H1 (cell line): ENCODE results near the gene PELI2. TPM values are rescaled to one million over a fixed set of nuclear protein-coding genes. Genes with fewer than 3 reads are reported as not detected.

ENCODE experiments used
- CTCF ChIA-PET: fragments of 300-600 bp; sonication (Branson Sonifier 250); formaldehyde crosslinking; loops from one replicate; lab custom pipeline; 2021; ENCODE audit not compliant: partially characterized antibody; lab: Charles Lee
- POLR2A ChIA-PET: fragments of 300-600 bp; sonication (Branson Sonifier 250); formaldehyde crosslinking; loops from one replicate; lab custom pipeline; 2021; ENCODE audit warnings: inconsistent platforms; ENCODE audit not compliant: partially characterized antibody; lab: Charles Lee
- DNase-seq, 2 experiments: peaks; one replicate each; pipeline versions ENCODE4 v3.0.0 to v3.0.0-alpha.2; 2010 to 2022; ENCODE audit warnings: low spot score in 2 of 2, low read depth in 1 of 2, mixed read lengths in 1 of 2
- FAIRE-seq: peaks from 2 replicates; lab custom pipeline; 2011; peaks lifted over from hg19 to GRCh38; lab: Jason Lieb, UNC
- H2AFZ ChIP-seq: 2 replicates; pipeline ENCODE4 v1.8.1; 2012; ENCODE audit warnings: low read length, inconsistent platforms
- H2AK5ac ChIP-seq: 2 replicates; pipeline ENCODE4 v1.6.1; 2013; ENCODE audit warnings: low read depth, low read length
- H2BK120ac ChIP-seq: replicated peaks from 2 replicates; pipeline ENCODE3; 2013; ENCODE audit warnings: low read depth, low read length, inconsistent platforms
- H2BK12ac ChIP-seq: 2 replicates; pipeline ENCODE4 v1.6.1; 2013; ENCODE audit warnings: low read depth, low read length
- H2BK15ac ChIP-seq: 2 replicates; pipeline ENCODE4 v1.6.1; 2013; ENCODE audit warnings: low read length
- H2BK20ac ChIP-seq: 2 replicates; pipeline ENCODE4 v1.6.1; 2013; ENCODE audit warnings: low read length
- H2BK5ac ChIP-seq: 2 replicates; pipeline ENCODE4 v1.6.1; 2013; ENCODE audit warnings: low read depth, low read length
- H3K14ac ChIP-seq: 2 replicates; pipeline ENCODE4 v1.6.1; 2013; ENCODE audit warnings: inconsistent platforms; ENCODE audit not compliant: insufficient read length
- H3K18ac ChIP-seq: 2 replicates; pipeline ENCODE4 v1.6.1; 2013; ENCODE audit warnings: low read length; ENCODE audit errors: extremely low read depth
- H3K23ac ChIP-seq: 2 replicates; pipeline ENCODE4 v1.6.1; 2013; ENCODE audit warnings: inconsistent platforms; ENCODE audit not compliant: insufficient read length
- H3K23me2 ChIP-seq: 2 replicates; pipeline ENCODE4 v1.6.1; 2013; ENCODE audit warnings: low read depth, low read length
- H3K27ac ChIP-seq: 2 replicates; pipeline ENCODE4 v1.6.1; 2011; ENCODE audit warnings: low read depth, low read length, inconsistent platforms
- H3K27me3 ChIP-seq, 4 experiments: replicated peaks in 1 of 4; 1 replicate in 1 of 4; 2 replicates in 3 of 4; pipeline versions ENCODE4 v1.6.1 to v1.8.1; 2011 to 2013; ENCODE audit warnings: low read length in 3 of 4, mild to moderate bottlenecking in 3 of 4, inconsistent platforms in 2 of 4, mixed read lengths in 2 of 4, moderate library complexity in 1 of 4; ENCODE audit not compliant: control insufficient read depth in 3 of 4, insufficient read depth in 3 of 4; ENCODE audit errors: extremely low read depth in 1 of 4
- H3K36me3 ChIP-seq, 4 experiments: 2 replicates each; pipeline versions ENCODE4 v1.6.1 to v1.8.1; 2011 to 2013; ENCODE audit warnings: mild to moderate bottlenecking in 4 of 4, low read length in 3 of 4, moderate library complexity in 2 of 4, control low read depth in 1 of 4, inconsistent platforms in 1 of 4; ENCODE audit not compliant: insufficient read depth in 4 of 4, control insufficient read depth in 2 of 4
- H3K4ac ChIP-seq: replicated peaks from 2 replicates; pipeline ENCODE3; 2013; ENCODE audit warnings: low read length, low read depth, mixed read lengths, inconsistent platforms; ENCODE audit not compliant: insufficient read length
- H3K4me1 ChIP-seq, 4 experiments: replicated peaks in 1 of 4; 1 replicate in 1 of 4; 2 replicates in 3 of 4; pipeline versions ENCODE4 v1.6.1 to v1.8.1; 2011 to 2013; ENCODE audit warnings: low read length in 3 of 4, inconsistent platforms in 2 of 4, mixed read lengths in 1 of 4; ENCODE audit not compliant: insufficient read depth in 4 of 4, control insufficient read depth in 3 of 4
- H3K4me2 ChIP-seq, 2 experiments: 2 replicates each; pipeline versions ENCODE4 v1.6.1 to v1.8.1; 2011 to 2013; ENCODE audit warnings: low read depth in 2 of 2, low read length in 2 of 2, control low read depth in 1 of 2, inconsistent platforms in 1 of 2, mild to moderate bottlenecking in 1 of 2; ENCODE audit not compliant: insufficient read depth in 1 of 2
- H3K4me3 ChIP-seq, 4 experiments: fragments of 200-600, 300-600 bp in 1 of 4; sonication (generic), shearing (Covaris generic), sonication (Bioruptor Twin) in 1 of 4; 2 replicates each; pipeline versions ENCODE4 v1.5.1 to v1.8.1; 2011 to 2016; ENCODE audit warnings: low read length in 4 of 4, low read depth in 3 of 4, control low read depth in 2 of 4, inconsistent platforms in 2 of 4, mild to moderate bottlenecking in 2 of 4, mixed read lengths in 1 of 4, moderate library complexity in 1 of 4; ENCODE audit not compliant: insufficient read depth in 2 of 4; ENCODE audit errors: extremely low read depth in 1 of 4
- H3K56ac ChIP-seq: replicated peaks from 2 replicates; pipeline ENCODE3; 2013; ENCODE audit warnings: low read depth, mild to moderate bottlenecking, mixed read lengths, low read length, inconsistent platforms; ENCODE audit not compliant: insufficient read length
- H3K79me1 ChIP-seq: 2 replicates; pipeline ENCODE4 v1.6.1; 2013; ENCODE audit warnings: low read depth, low read length, control low read depth
- H3K79me2 ChIP-seq, 2 experiments: 2 replicates each; pipeline versions ENCODE4 v1.6.1 to v1.8.1; 2012 to 2013; ENCODE audit warnings: low read length in 2 of 2, mild to moderate bottlenecking in 2 of 2, inconsistent platforms in 1 of 2; ENCODE audit not compliant: insufficient read depth in 2 of 2, control insufficient read depth in 1 of 2
- H3K9ac ChIP-seq, 4 experiments: replicated peaks in 1 of 4; 1 replicate in 1 of 4; 2 replicates in 3 of 4; pipeline versions ENCODE4 v1.6.1 to v1.8.1; 2011 to 2013; ENCODE audit warnings: low read depth in 3 of 4, low read length in 3 of 4, control low read depth in 2 of 4, mild to moderate bottlenecking in 2 of 4, moderate library complexity in 2 of 4, inconsistent platforms in 1 of 4; ENCODE audit errors: extremely low read depth in 1 of 4
- H3K9me3 ChIP-seq, 2 experiments: 2 replicates each; pipeline versions ENCODE4 v1.6.1 to v1.8.1; 2012 to 2013; ENCODE audit warnings: mild to moderate bottlenecking in 2 of 2, moderate library complexity in 2 of 2, control low read depth in 1 of 2, inconsistent platforms in 1 of 2, low read depth in 1 of 2, low read length in 1 of 2, mixed read lengths in 1 of 2; ENCODE audit not compliant: insufficient read depth in 2 of 2
- H4K20me1 ChIP-seq, 2 experiments: replicated peaks in 1 of 2; 2 replicates each; pipeline versions ENCODE3 to v1.8.1; 2011 to 2013; ENCODE audit warnings: inconsistent platforms in 2 of 2, low read length in 2 of 2, mild to moderate bottlenecking in 1 of 2; ENCODE audit not compliant: insufficient read depth in 2 of 2, control insufficient read depth in 1 of 2
- H4K5ac ChIP-seq: 2 replicates; pipeline ENCODE4 v1.6.1; 2013; ENCODE audit warnings: low read length, low read depth, mixed read lengths, inconsistent platforms; ENCODE audit not compliant: insufficient read length
- H4K8ac ChIP-seq: 2 replicates; pipeline ENCODE4 v1.8.0; 2013; ENCODE audit warnings: mild to moderate bottlenecking, moderate library complexity, low read length, inconsistent platforms; ENCODE audit not compliant: insufficient read depth; ENCODE audit errors: extremely low read depth
- H4K91ac ChIP-seq: replicated peaks from 2 replicates; pipeline ENCODE3; 2013; ENCODE audit warnings: low read length, mixed read lengths, inconsistent platforms; ENCODE audit not compliant: insufficient read length
- BACH1 ChIP-seq: IDR thresholded peaks from 2 replicates; pipeline ENCODE4 v1.6.1; 2012; ENCODE audit warnings: low read length, improper control_type of control experiment
- CBX8 ChIP-seq: fragments of 300-800, 300-1000 bp; sonication (generic); IDR thresholded peaks from 2 replicates; pipeline ENCODE4 v1.7.1; 2016; ENCODE audit warnings: low read depth, low read length, borderline replicate concordance
- FOSL1 ChIP-seq: IDR thresholded peaks from 2 replicates; pipeline ENCODE4 v1.6.1; 2011; ENCODE audit warnings: mild to moderate bottlenecking, low read depth, low read length, moderate library complexity; ENCODE audit not compliant: insufficient read depth
- GTF2F1 ChIP-seq: IDR thresholded peaks from 2 replicates; pipeline ENCODE4 v1.6.1; 2012; ENCODE audit warnings: low read depth, low read length, improper control_type of control experiment, borderline replicate concordance
- HDAC2 ChIP-seq, 2 experiments: fragments of 300-600 bp in 1 of 2; sonication (generic) in 1 of 2; IDR thresholded peaks; 2 replicates each; pipeline ENCODE4 v1.6.1; 2011 to 2012; ENCODE audit warnings: low read depth in 2 of 2, low read length in 2 of 2, mild to moderate bottlenecking in 2 of 2, moderate library complexity in 2 of 2, borderline replicate concordance in 1 of 2, inconsistent platforms in 1 of 2
- SUZ12 ChIP-seq: fragments of 200-600 bp; sonication (generic); IDR thresholded peaks from 2 replicates; pipeline ENCODE4 v1.6.1; 2012; ENCODE audit warnings: mild to moderate bottlenecking, inconsistent platforms, low read length, moderate library complexity, mixed read lengths
- TAF1 ChIP-seq: IDR thresholded peaks from 2 replicates; pipeline ENCODE4 v1.6.1; 2011; ENCODE audit warnings: mild to moderate bottlenecking, low read depth, low read length
- WGBS, 2 experiments: shearing (Covaris generic) in 1 of 2; methylation state at CpG; one replicate each; pipeline versions ENCODE4 v1.1.6 to v1.1.7; 2013 to 2015; ENCODE audit warnings: low lambda C conversion rate in 2 of 2, mixed read lengths in 2 of 2, inconsistent platforms in 1 of 2, low coverage in 1 of 2, missing lambda C conversion rate in 1 of 2; ENCODE audit not compliant: insufficient replicate concordance in 2 of 2, insufficient coverage in 1 of 2, insufficient read length in 1 of 2; ENCODE audit errors: extremely low coverage in 1 of 2, missing lambda C conversion rate in 1 of 2; 5-methylcytosine and 5-hydroxymethylcytosine counted together
- polyA plus RNA-seq, 7 experiments: library from polyadenylated mRNA; depleted of rRNA in 3 of 7; stranded (reverse) in 5 of 7; unstranded in 2 of 7; fragments of >200 nt in 5 of 7; fragments of 200-250 nt in 2 of 7; gene quantifications; 1 replicate in 5 of 7; 2 replicates in 1 of 7; 4 replicates in 1 of 7; pipeline versions ENCODE4 v1.2.1 to v1.2.3, GENCODE V29; 2011 to 2013; ENCODE audit warnings: missing spikeins in 2 of 7, mixed read lengths in 2 of 7
- total RNA-seq: library from RNA; stranded (reverse); fragmentation: NEBNext Ultra II Directional; extraction: Animal tissue kit (Norgen Biotek cat#: 25700); gene quantifications from 2 replicates; pipeline ENCODE4 v1.2.1, GENCODE V29; 2021

Gene PELI2
- total and polyA plus RNA-seq, 2 of the 8 experiments (the other 6 are each of a cell fraction or from before 2014, with no cell fraction given) = 14.6 to 25.7 TPM

- FAIRE-seq = no peak
- H3K79me1 ChIP-seq = no peaks in the 10 kb centered on the region
- no peak overlapping the region for H2AK5ac ChIP-seq
- H3K4ac ChIP-seq = no peak overlapping the region
- no peak overlapping the region for H2BK15ac ChIP-seq
- H3K56ac ChIP-seq = no peak overlapping the region
- no peak overlapping the region for H4K91ac ChIP-seq
- H3K4me3 ChIP-seq = no peak overlapping the region
- no peak overlapping the region for H3K23ac ChIP-seq
- H3K9me3 ChIP-seq = no peaks in the 10 kb centered on the region
- no peak overlapping the region for H2BK12ac ChIP-seq
- H3K27ac ChIP-seq = no peak overlapping the region
- H3K14ac ChIP-seq = no peak overlapping the region
- no peak overlapping the region for H4K5ac ChIP-seq
- no peak overlapping the region for H3K9ac ChIP-seq
- H2BK20ac ChIP-seq = no peak overlapping the region
- ChIA-PET CTCF (no interaction called here), POLR2A (no interaction called here)
- WGBS, 2 experiments = 89% methylated on average over 2 of the region's 2 CpGs; no CpG with 5 or more reads in 1 of the 2 experiments
- H3K27me3 ChIP-seq = no peaks in the 10 kb centered on the region
- H3K79me2 ChIP-seq = no peaks in the 10 kb centered on the region
- no peak overlapping the region for H4K8ac ChIP-seq
- H2AFZ ChIP-seq = no peak overlapping the region
- H3K4me1 ChIP-seq = peaks cover 0 to 3% (median 0%) of the 10 kb centered on the region in 4 experiments; a peak in 1 of 7 replicates
- no peak overlapping the region for H3K4me2 ChIP-seq
- no peak overlapping the region for H3K18ac ChIP-seq
- no peaks in the 10 kb centered on the region for H3K23me2 ChIP-seq
- TF ChIP-seq FOSL1 = no peak
- TF ChIP-seq CBX8 = no peak
- TF ChIP-seq GTF2F1 = no peak
- TF ChIP-seq SUZ12 = no peak
- no peak for TF ChIP-seq TAF1
- TF ChIP-seq BACH1 = no peak
- no peak for TF ChIP-seq HDAC2 (IDR thresholded peaks at IDR 0.05; ENCODE audit: borderline replicate concordance in 1 of 2, low read depth in 2 of 2, low read length in 2 of 2)
- H2BK5ac ChIP-seq = no peak overlapping the region
- no peak for DNase-seq
- H3K36me3 ChIP-seq = no peaks in the 10 kb centered on the region
- H4K20me1 ChIP-seq = no peaks in the 10 kb centered on the region
- no peak overlapping the region for H2BK120ac ChIP-seq
These were observed 149.8 kb downstream of the PELI2 start for GRCh38 chr14:56268039-56268438.
